Activated naive CD8-positive, alpha-beta T cell (primary cell): Measurements from ENCODE around the gene LBR.

Source experiments
- H3K27ac Mint-ChIP-seq: one replicate; pipeline ENCODE4 v1.8.0; 2021; ENCODE audit warnings: mixed read lengths
- H3K27me3 Mint-ChIP-seq: one replicate; pipeline ENCODE4 v1.8.0; 2021; ENCODE audit warnings: mixed read lengths
- H3K36me3 Mint-ChIP-seq: one replicate; pipeline ENCODE4 v1.8.0; 2021; ENCODE audit warnings: mixed read lengths
- H3K4me1 Mint-ChIP-seq: one replicate; pipeline ENCODE4 v1.8.0; 2021; ENCODE audit warnings: low read depth, mixed read lengths
- H3K4me3 Mint-ChIP-seq: one replicate; pipeline ENCODE4 v1.8.0; 2021; ENCODE audit warnings: mild to moderate bottlenecking, mixed read lengths
- H3K9me3 Mint-ChIP-seq: one replicate; pipeline ENCODE4 v1.8.0; 2021; ENCODE audit warnings: low read depth, mixed read lengths

Gene LBR

GRCh38 chr1:225361176-225361575 lies 66.7 kb downstream of the LBR start:
- Mint-ChIP-seq H3K4me1 (no peaks in the 10 kb centered on the region), H3K9me3 (no peaks in the 10 kb centered on the region), H3K4me3 (no peak overlapping the region), H3K36me3 (no peaks in the 10 kb centered on the region), H3K27me3 (no peaks in the 10 kb centered on the region), H3K27ac (no peak overlapping the region)

- Mint-ChIP-seq H3K4me3 (no peak overlapping the region), H3K4me1 (no peaks in the 10 kb centered on the region), H3K27me3 (peaks cover 3% of the 10 kb centered on the region), H3K36me3 (no peaks in the 10 kb centered on the region), H3K9me3 (no peaks in the 10 kb centered on the region), H3K27ac (no peak overlapping the region)
Observed at GRCh38 chr1:225360119-225360518, 67.7 kb downstream of the LBR start.

DNA sequence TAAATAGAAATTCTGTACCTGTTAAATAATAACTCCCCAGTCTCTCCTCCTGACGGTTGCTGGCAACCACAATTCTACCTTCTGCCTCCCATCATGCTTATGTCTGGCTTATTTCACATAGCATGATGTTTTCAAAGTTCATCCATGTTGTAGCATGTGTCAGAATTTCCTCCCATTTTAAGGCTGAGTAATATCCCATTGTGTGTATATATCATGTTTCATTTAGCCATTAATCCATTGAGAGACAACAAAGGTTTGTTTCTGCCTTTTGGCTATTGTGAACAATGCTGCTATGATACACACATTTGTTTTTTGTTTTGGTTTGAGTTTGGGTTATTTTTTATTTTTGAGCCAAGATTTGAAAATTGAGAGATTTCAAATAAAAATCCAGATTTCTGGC lies 72.0 kb downstream of the LBR start:
- H3K9me3 Mint-ChIP-seq = no peaks in the 10 kb centered on the region
- H3K27ac Mint-ChIP-seq = no peak overlapping the region
- no peaks in the 10 kb centered on the region for H3K36me3 Mint-ChIP-seq
- no peaks in the 10 kb centered on the region for H3K4me1 Mint-ChIP-seq
- peaks cover 3% of the 10 kb centered on the region for H3K27me3 Mint-ChIP-seq
- no peak overlapping the region for H3K4me3 Mint-ChIP-seq

- Mint-ChIP-seq H3K4me1 (no peaks in the 10 kb centered on the region), H3K36me3 (no peaks in the 10 kb centered on the region), H3K4me3 (no peak overlapping the region), H3K9me3 (no peaks in the 10 kb centered on the region), H3K27ac (no peak overlapping the region), H3K27me3 (peaks cover 3% of the 10 kb centered on the region)
Observed at GRCh38 chr1:225354906-225355305, 72.9 kb downstream of the LBR start.
